SH-SY5Y (cell line): ENCODE measurements around the gene FLT3.

Source experiments
- GATA2 ChIP-seq: IDR thresholded peaks from 2 replicates; pipeline ENCODE4 v1.6.1; 2011; ENCODE audit warnings: mild to moderate bottlenecking, low read depth, low read length
- GATA3 ChIP-seq: IDR thresholded peaks from 2 replicates; pipeline ENCODE4 v1.6.1; 2011; ENCODE audit warnings: low read depth, mild to moderate bottlenecking, low read length, moderate library complexity

DNA sequence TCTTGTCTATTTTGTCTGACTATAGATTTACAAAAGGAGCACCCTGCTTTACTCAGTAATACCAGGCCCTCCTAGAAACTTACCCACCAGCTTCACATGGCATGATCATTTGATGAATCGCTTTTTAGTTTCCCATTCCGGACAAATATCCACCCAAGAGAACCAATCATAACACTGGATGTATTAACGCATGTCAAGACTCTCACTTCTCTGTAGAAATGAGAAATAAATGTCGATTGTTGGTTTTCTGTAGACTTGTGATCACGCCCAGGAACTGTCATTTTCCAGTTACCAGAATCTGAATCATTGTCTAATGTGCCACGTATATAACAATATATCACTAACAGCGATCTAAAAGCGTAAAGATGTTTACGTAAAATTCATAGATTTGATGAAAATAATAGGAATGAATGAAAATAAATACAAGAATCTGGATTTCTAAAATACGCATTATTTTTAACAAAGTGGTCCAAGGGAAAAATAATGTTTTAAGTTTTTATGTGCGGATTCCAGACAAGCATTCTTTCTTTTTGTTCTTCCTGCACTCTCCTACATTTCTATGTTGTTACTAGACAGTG, 145.3 kb downstream of the FLT3 start:
- no peak for TF ChIP-seq GATA2
- no peak for TF ChIP-seq GATA3
